Measurements from ENCODE around the gene MUC5AC.

- no peak for TF ChIP-seq CTCF (IDR thresholded peaks at IDR 0.05 in 8 of 11, conservative IDR thresholded peaks at IDR 0.05 in 3 of 11)
- no peak for TF ChIP-seq POLR2AphosphoS5 (IDR thresholded peaks at IDR 0.05)
Measured at GRCh38 chr11:1223346-1224110, 65.8 kb downstream of the MUC5AC start.
